SK-N-SH (cell line): ENCODE measurements around the gene UBE2S. TPM values are rescaled to one million over a fixed set of nuclear protein-coding genes. Genes with fewer than 3 reads are reported as not detected.
"Not testable (repeated sequence)": the region's sequence is repeated elsewhere in the genome, so short reads cannot be mapped to it uniquely, and the experiment has no call there.

Source experiments
- CTCF ChIA-PET: fragments of 300-600, 350-600 bp; formaldehyde crosslinking; extraction: SDS; loops from one replicate; lab custom pipeline; 2021; lab: Yijun Ruan, JAX
- POLR2A ChIA-PET: fragments of 350-600 bp; sonication (Branson Sonifier 250); formaldehyde crosslinking; extraction: SDS; loops from one replicate; lab custom pipeline; 2020; ENCODE audit warnings: antibody characterized with exemption, inconsistent platforms; lab: Yijun Ruan, JAX
- DNase-seq: peaks from one replicate; pipeline ENCODE4 v3.0.0; 2012
- H2AFZ ChIP-seq: fragments of 200-600 bp; sonication (generic); 2 replicates; pipeline ENCODE4 v1.8.1; 2016; ENCODE audit warnings: antibody characterized with exemption, mild to moderate bottlenecking, low read depth
- H3F3A ChIP-seq: fragments of 200-600 bp; sonication (generic); replicated peaks from 2 replicates; pipeline ENCODE3; 2016; ENCODE audit warnings: antibody characterized with exemption, mild to moderate bottlenecking; ENCODE audit not compliant: insufficient read depth
- H3K27ac ChIP-seq, 2 experiments: fragments of 200-500 bp in 1 of 2; fragments of 200-600 bp in 1 of 2; sonication (Bioruptor generic) in 1 of 2; sonication (generic), shearing (Covaris generic) in 1 of 2; 2 replicates each; pipeline versions ENCODE4 v1.5.1 to v1.6.1; 2014 to 2016; ENCODE audit warnings: low read depth in 2 of 2, inconsistent platforms in 1 of 2, low read length in 1 of 2, mild to moderate bottlenecking in 1 of 2, mixed read lengths in 1 of 2
- H3K27me3 ChIP-seq: fragments of 200-600 bp; sonication (generic), shearing (Covaris generic); 2 replicates; pipeline ENCODE4 v1.6.1; 2016; ENCODE audit warnings: mixed run types; ENCODE audit not compliant: insufficient read depth
- H3K36me3 ChIP-seq, 2 experiments: fragments of 200-500 bp in 1 of 2; fragments of 200-600 bp in 1 of 2; sonication (Bioruptor generic) in 1 of 2; sonication (generic) in 1 of 2; replicated peaks in 1 of 2; 2 replicates each; pipeline versions ENCODE3 to v1.5.1; 2014 to 2016; ENCODE audit warnings: low read length in 1 of 2, mild to moderate bottlenecking in 1 of 2; ENCODE audit not compliant: insufficient read depth in 2 of 2, control insufficient read depth in 1 of 2
- H3K4me1 ChIP-seq, 2 experiments: fragments of 200-500 bp in 1 of 2; fragments of 200-600 bp in 1 of 2; sonication (Bioruptor generic) in 1 of 2; sonication (generic), shearing (Covaris generic) in 1 of 2; 2 replicates each; pipeline versions ENCODE4 v1.5.1 to v1.6.1; 2014 to 2016; ENCODE audit warnings: low read depth in 1 of 2, low read length in 1 of 2, mixed run types in 1 of 2; ENCODE audit not compliant: insufficient read depth in 2 of 2, control insufficient read depth in 1 of 2
- H3K4me2 ChIP-seq: fragments of 200-600 bp; sonication (generic), shearing (Covaris generic); 2 replicates; pipeline ENCODE4 v1.6.1; 2017; ENCODE audit warnings: mixed run types
- H3K4me3 ChIP-seq, 2 experiments: fragments of 200-500 bp in 1 of 2; fragments of 200-600 bp in 1 of 2; sonication (Bioruptor generic) in 1 of 2; sonication (generic), shearing (Covaris generic) in 1 of 2; 2 replicates each; pipeline versions ENCODE4 v1.5.1 to v1.8.1; 2014 to 2016; ENCODE audit warnings: low read depth in 2 of 2, inconsistent platforms in 1 of 2, low read length in 1 of 2, mild to moderate bottlenecking in 1 of 2, mixed read lengths in 1 of 2, moderate library complexity in 1 of 2
- H3K79me2 ChIP-seq: fragments of 200-600 bp; sonication (generic); 2 replicates; pipeline ENCODE4 v1.8.1; 2017; ENCODE audit warnings: mild to moderate bottlenecking; ENCODE audit not compliant: insufficient read depth
- H3K9ac ChIP-seq: fragments of 200-600 bp; sonication (generic); 2 replicates; pipeline ENCODE4 v1.6.1; 2017; ENCODE audit warnings: mixed run types
- H3K9me2 ChIP-seq: fragments of 200-600 bp; sonication (generic); 2 replicates; pipeline ENCODE4 v1.6.1; 2017; ENCODE audit warnings: mixed run types
- H3K9me3 ChIP-seq: fragments of 200-600 bp; sonication (generic); 2 replicates; pipeline ENCODE4 v1.6.1; 2017; ENCODE audit warnings: mixed run types, mild to moderate bottlenecking, moderate library complexity
- H4K20me1 ChIP-seq: fragments of 200-600 bp; sonication (generic); 2 replicates; pipeline ENCODE4 v1.6.1; 2017; ENCODE audit warnings: mild to moderate bottlenecking, mixed run types; ENCODE audit not compliant: insufficient read depth
- FOSL2 ChIP-seq: IDR thresholded peaks from 2 replicates; pipeline ENCODE4 v1.4.0; 2012; ENCODE audit warnings: low read depth, mild to moderate bottlenecking, moderate library complexity, borderline replicate concordance
- FOXM1 ChIP-seq: IDR thresholded peaks from 2 replicates; pipeline ENCODE4 v1.4.0; 2012; ENCODE audit warnings: low read depth, mild to moderate bottlenecking
- NRF1 ChIP-seq: IDR thresholded peaks from 2 replicates; pipeline ENCODE4 v1.6.1; 2012; ENCODE audit warnings: low read depth, mild to moderate bottlenecking, low read length
- WGBS: methylation state at CpG from one replicate; pipeline ENCODE4 v1.1.6; 2017; ENCODE audit warnings: low lambda C conversion rate; 5-methylcytosine and 5-hydroxymethylcytosine counted together
- polyA plus RNA-seq, 3 experiments: library from polyadenylated mRNA; depleted of rRNA; stranded (reverse); fragments of >200 nt; gene quantifications; 2 replicates each; pipeline ENCODE4 v1.2.3, GENCODE V29; 2012
- TF ChIP-seq, protein P1 (sequence below): IDR thresholded peaks from 2 replicates; pipeline ENCODE4 v1.6.1; 2012; ENCODE audit warnings: mild to moderate bottlenecking, low read depth, low read length, moderate library complexity

Gene UBE2S
- polyA plus RNA-seq, 1 of the 3 experiments (the other 2 are of a cell fraction), result 133 TPM

DNA sequence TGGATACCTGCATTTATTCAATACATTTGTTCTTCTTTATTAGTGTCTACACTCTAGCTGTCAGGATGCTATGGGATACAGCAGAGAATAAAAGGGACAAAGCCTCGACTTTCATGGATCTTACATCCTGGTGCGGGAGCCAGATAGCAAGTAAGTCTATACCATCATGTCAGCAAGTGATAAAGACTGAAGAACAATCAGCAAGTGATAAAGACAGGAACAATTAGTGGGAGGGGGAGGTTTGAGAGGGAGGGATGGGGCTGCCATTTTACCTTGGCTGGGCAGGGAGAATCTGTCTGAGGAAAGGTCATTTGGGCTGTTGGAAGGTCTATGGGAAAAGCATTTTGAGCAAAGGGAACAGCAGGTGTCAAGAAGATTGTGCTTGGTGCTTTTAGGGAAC is 2.6 kb upstream of the UBE2S start:
- CTCF ChIA-PET, result interaction anchor here (0.9 to 2.4 kb wide), 4 partner anchors 8 to 269 kb away, joined by 3 to 18 read pairs (median 6); no protein-coding TSS in a partner anchor
- Histone ChIP-seq H3K4me1 (peaks cover 0 to 21% of the 10 kb centered on the region in 2 experiments; a peak in 2 of 4 replicates), H3K27ac (no peak overlapping the region), H4K20me1 (peaks cover 17% of the 10 kb centered on the region)
- WGBS, result 94% methylated on average over 2 of the region's 2 CpGs
- TF ChIP-seq, protein P1, sequence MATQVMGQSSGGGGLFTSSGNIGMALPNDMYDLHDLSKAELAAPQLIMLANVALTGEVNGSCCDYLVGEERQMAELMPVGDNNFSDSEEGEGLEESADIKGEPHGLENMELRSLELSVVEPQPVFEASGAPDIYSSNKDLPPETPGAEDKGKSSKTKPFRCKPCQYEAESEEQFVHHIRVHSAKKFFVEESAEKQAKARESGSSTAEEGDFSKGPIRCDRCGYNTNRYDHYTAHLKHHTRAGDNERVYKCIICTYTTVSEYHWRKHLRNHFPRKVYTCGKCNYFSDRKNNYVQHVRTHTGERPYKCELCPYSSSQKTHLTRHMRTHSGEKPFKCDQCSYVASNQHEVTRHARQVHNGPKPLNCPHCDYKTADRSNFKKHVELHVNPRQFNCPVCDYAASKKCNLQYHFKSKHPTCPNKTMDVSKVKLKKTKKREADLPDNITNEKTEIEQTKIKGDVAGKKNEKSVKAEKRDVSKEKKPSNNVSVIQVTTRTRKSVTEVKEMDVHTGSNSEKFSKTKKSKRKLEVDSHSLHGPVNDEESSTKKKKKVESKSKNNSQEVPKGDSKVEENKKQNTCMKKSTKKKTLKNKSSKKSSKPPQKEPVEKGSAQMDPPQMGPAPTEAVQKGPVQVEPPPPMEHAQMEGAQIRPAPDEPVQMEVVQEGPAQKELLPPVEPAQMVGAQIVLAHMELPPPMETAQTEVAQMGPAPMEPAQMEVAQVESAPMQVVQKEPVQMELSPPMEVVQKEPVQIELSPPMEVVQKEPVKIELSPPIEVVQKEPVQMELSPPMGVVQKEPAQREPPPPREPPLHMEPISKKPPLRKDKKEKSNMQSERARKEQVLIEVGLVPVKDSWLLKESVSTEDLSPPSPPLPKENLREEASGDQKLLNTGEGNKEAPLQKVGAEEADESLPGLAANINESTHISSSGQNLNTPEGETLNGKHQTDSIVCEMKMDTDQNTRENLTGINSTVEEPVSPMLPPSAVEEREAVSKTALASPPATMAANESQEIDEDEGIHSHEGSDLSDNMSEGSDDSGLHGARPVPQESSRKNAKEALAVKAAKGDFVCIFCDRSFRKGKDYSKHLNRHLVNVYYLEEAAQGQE, result no peak
- no peak for TF ChIP-seq FOSL2
- TF ChIP-seq NRF1, result no peak
- TF ChIP-seq FOXM1, result no peak
- TF ChIP-seq, all 33 proteins: peak for 0
- Histone ChIP-seq H3K4me3 (no peak overlapping the region), H3K9ac (no peak overlapping the region), H2AFZ (no peak overlapping the region), H3K9me2 (no peaks in the 10 kb centered on the region), H3F3A (peaks cover 4% of the 10 kb centered on the region), H3K27me3 (no peaks in the 10 kb centered on the region), H3K36me3 (peaks cover 5 to 6% of the 10 kb centered on the region in 2 experiments), H3K79me2 (peaks cover 23% of the 10 kb centered on the region), H3K9me3 (no peaks in the 10 kb centered on the region), H3K4me2 (no peak overlapping the region)
- DNase-seq, result no peak
- POLR2A ChIA-PET, result no interaction called here

DNA sequence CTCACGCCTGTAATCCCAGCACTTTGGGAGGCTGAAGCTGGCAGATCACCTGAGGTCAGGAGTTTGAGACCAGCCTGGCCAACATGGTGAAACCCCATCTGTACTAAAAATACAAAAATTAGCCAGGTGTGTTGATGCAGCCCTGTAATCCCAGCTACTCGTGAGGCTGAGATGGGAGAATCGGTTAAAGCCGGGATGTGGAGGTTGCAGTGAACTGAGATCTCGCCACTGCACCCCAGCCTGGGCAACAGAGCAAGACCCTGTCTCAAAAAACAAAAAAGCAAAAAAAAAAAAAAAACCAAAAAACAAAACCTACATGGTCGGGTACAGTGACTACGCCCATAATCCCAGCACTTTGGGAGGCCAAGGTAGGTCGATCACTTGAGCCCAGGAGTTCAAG is 1.6 kb upstream of the UBE2S start:
- POLR2A ChIA-PET, result interaction anchor here (0.6 to 0.8 kb wide), 2 partner anchors 19 to 70 kb away, joined by 3 read pairs; partner anchors contain the start of gene KMT5C
- 95% methylated on average over 8 of the region's 8 CpGs for WGBS

DNA sequence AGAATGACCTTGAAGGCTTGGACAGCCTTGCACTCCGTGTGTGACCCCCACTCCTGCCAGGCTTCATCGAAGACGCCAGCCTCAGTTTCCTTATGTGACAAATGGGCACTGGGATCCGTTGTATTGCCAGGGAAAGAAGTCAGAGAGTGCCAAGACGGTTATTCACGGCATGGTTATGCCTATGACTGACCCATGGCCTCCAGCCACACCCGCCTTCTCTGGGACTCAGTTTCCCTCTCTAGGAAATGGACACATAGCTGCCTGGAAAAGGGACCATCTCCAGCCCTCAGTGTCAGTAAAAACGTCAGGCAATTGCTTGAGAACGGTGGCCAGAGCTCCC is 915 bp upstream of the UBE2S start:
- 59% methylated on average over 9 of the region's 9 CpGs for WGBS

More for the DNA sequence above, 1.6 kb upstream of the UBE2S start:
- Histone ChIP-seq H4K20me1 (peaks cover 25% of the 10 kb centered on the region), H3K4me1 (peaks cover 5 to 21% of the 10 kb centered on the region in 2 experiments; a peak in 3 of 4 replicates), H3K79me2 (peaks cover 33% of the 10 kb centered on the region), H3K36me3 (peaks cover 6 to 12% of the 10 kb centered on the region in 2 experiments)
- CTCF ChIA-PET, result interaction anchor here (0.9 to 2.4 kb wide), 5 partner anchors 9 to 268 kb away, joined by 3 to 18 read pairs (median 5); no protein-coding TSS in a partner anchor
- not testable (repeated sequence) for H3K9me3 ChIP-seq, DNase-seq, H3K4me2 ChIP-seq, H2AFZ ChIP-seq, H3K9ac ChIP-seq, H3K4me3 ChIP-seq, H3F3A ChIP-seq, H3K27me3 ChIP-seq, H3K9me2 ChIP-seq, H3K27ac ChIP-seq

More for the DNA sequence above, 915 bp upstream of the UBE2S start:
- H3K9ac ChIP-seq, result peak overlapping the region; percentile 58
- H3K4me3 ChIP-seq, result peak overlapping the region; percentile 33 to 43
- H3K79me2 ChIP-seq, result peaks cover 40% of the 10 kb centered on the region
- peak overlapping the region; percentile 98 for H3K27ac ChIP-seq
- H4K20me1 ChIP-seq, result peaks cover 32% of the 10 kb centered on the region
- no peaks in the 10 kb centered on the region for H3K9me3 ChIP-seq
- no peaks in the 10 kb centered on the region for H3K9me2 ChIP-seq
- POLR2A ChIA-PET, result interaction anchor here (0.8 kb wide), 1 partner anchor 69 kb away, joined by 3 read pairs; the partner anchor contains the start of gene KMT5C
- TF ChIP-seq, protein P1, result no peak
- TF ChIP-seq, all 33 proteins: peak for 0
- H3K27me3 ChIP-seq, result no peaks in the 10 kb centered on the region
- no peak for DNase-seq
- H3F3A ChIP-seq, result peaks cover 10% of the 10 kb centered on the region
- H2AFZ ChIP-seq, result peak overlapping the region; percentile 87
- CTCF ChIA-PET, result interaction anchor here (0.7 to 2.4 kb wide), 3 partner anchors 10 to 106 kb away, joined by 3 to 18 read pairs (median 5); no protein-coding TSS in a partner anchor
- H3K36me3 ChIP-seq, result peaks cover 7 to 12% of the 10 kb centered on the region in 2 experiments
- H3K4me1 ChIP-seq, result peaks cover 5 to 21% of the 10 kb centered on the region in 2 experiments; a peak in 3 of 4 replicates
- H3K4me2 ChIP-seq, result peak overlapping the region; percentile 68
